SK-N-SH (cell line): Measurements from ENCODE around the gene UMODL1.

ENCODE experiments used
- CTCF ChIP-seq: fragments of 200-600 bp; sonication (generic); IDR thresholded peaks from 2 replicates; pipeline ENCODE4 v1.6.1; 2017; ENCODE audit warnings: antibody characterized with exemption, mild to moderate bottlenecking, moderate library complexity
- EP300 ChIP-seq, 2 experiments: IDR thresholded peaks; 2 replicates each; pipeline versions ENCODE4 v1.4.0 to v1.6.1; 2012; ENCODE audit warnings: borderline replicate concordance in 1 of 2, low read depth in 1 of 2, low read length in 1 of 2
- GATA2 ChIP-seq: sonication (generic); formaldehyde crosslinking; IDR thresholded peaks from 2 replicates; pipeline ENCODE4 v1.5.0; 2020; ENCODE audit warnings: mild to moderate bottlenecking, missing genetic modification reagents
- TF ChIP-seq, protein P1 (sequence below): fragments of 150-350 bp; IDR thresholded peaks from 2 replicates; pipeline ENCODE4 v1.6.1; 2017; ENCODE audit warnings: antibody characterized with exemption, low read length, low read depth, borderline replicate concordance

DNA sequence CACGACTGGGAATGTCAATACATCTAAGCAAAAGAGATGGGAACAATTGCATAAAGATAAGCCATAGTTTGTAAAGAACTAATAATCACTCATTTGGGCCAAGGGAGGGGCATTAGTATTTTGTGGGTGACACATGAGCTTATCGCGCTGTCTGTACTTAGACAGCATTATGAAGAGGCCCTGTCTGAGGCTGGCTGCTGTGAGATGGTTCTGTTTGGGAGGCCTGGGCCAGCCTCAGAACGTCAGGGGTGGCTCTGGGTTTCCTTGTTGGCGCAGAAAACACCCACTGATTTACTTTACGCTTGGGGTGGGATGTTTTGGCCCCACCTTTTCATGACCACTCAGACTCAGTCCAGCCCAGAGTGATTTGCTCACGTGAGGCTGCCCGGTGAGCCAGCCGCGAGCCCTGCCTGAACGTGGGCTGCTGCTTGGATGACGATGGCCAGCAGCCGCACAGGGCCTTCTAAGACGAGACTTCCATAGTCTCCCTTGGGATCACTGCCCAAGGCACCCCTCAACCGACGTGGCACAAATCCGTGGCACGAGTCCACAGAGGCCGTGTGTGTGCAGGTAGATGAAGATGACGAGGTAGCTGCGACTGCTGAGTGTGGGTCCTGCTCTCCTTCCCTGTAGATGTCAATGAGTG, 18.7 kb downstream of the UMODL1 start:
- TF ChIP-seq CTCF = no peak
- TF ChIP-seq, protein P1, sequence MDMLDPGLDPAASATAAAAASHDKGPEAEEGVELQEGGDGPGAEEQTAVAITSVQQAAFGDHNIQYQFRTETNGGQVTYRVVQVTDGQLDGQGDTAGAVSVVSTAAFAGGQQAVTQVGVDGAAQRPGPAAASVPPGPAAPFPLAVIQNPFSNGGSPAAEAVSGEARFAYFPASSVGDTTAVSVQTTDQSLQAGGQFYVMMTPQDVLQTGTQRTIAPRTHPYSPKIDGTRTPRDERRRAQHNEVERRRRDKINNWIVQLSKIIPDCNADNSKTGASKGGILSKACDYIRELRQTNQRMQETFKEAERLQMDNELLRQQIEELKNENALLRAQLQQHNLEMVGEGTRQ = no peak
- TF ChIP-seq EP300 (IDR thresholded peaks at IDR 0.05; ENCODE audit: borderline replicate concordance in 1 of 2, low read depth in 1 of 2, low read length in 1 of 2) = no peak
- TF ChIP-seq GATA2 (CRISPR knock-in tag) = no peak
